Ectodermal cell (in vitro differentiated cells): ENCODE results near the gene LIX1L.

Source experiments
- H3K27ac ChIP-seq: 2 replicates; pipeline ENCODE4 v1.7.0; 2013; ENCODE audit warnings: mild to moderate bottlenecking, low read depth, low read length; ENCODE audit not compliant: insufficient read depth, poor library complexity, severe bottlenecking
- H3K27me3 ChIP-seq: 2 replicates; pipeline ENCODE4 v1.7.0; 2013; ENCODE audit warnings: mild to moderate bottlenecking, low read length; ENCODE audit not compliant: insufficient read depth, control insufficient read depth, poor library complexity, severe bottlenecking
- H3K36me3 ChIP-seq: one replicate; pipeline ENCODE4 v1.7.0; 2013; ENCODE audit warnings: low read length; ENCODE audit not compliant: control insufficient read depth, insufficient read depth
- H3K4me1 ChIP-seq: one replicate; pipeline ENCODE4 v1.7.0; 2013; ENCODE audit warnings: low read length; ENCODE audit not compliant: control insufficient read depth, insufficient read depth
- H3K4me3 ChIP-seq: 2 replicates; pipeline ENCODE4 v1.7.0; 2013; ENCODE audit warnings: low read depth, low read length, control low read depth; ENCODE audit not compliant: insufficient read depth
- H3K9me3 ChIP-seq: 2 replicates; pipeline ENCODE4 v1.7.0; 2013; ENCODE audit warnings: mild to moderate bottlenecking, low read length, moderate library complexity; ENCODE audit not compliant: control insufficient read depth
- WGBS, 2 experiments: methylation state at CpG; one replicate each; pipeline ENCODE4 v1.1.7; 2013; ENCODE audit warnings: missing lambda C conversion rate in 2 of 2; 5-methylcytosine and 5-hydroxymethylcytosine counted together

The LIX1L gene

GRCh38 chr1:145955436-145955835 lies 2.4 kb downstream of the LIX1L start:
- Histone ChIP-seq H3K9me3 (no peaks in the 10 kb centered on the region), H3K4me3 (no peak overlapping the region), H3K4me1 (peaks cover 8% of the 10 kb centered on the region), H3K27me3 (peaks cover 60% of the 10 kb centered on the region), H3K27ac (no peak overlapping the region), H3K36me3 (no peaks in the 10 kb centered on the region)
- WGBS, 2 experiments = 65 to 78% methylated on average over 2 of the region's 2 CpGs

- peaks cover 44% of the 10 kb centered on the region for H3K27me3 ChIP-seq
- H3K4me1 ChIP-seq = peaks cover 8% of the 10 kb centered on the region
- no peak overlapping the region for H3K4me3 ChIP-seq
- 92 to 96% methylated on average over 6 of the region's 6 CpGs for WGBS, 2 experiments
- H3K27ac ChIP-seq = no peak overlapping the region
- H3K36me3 ChIP-seq = no peaks in the 10 kb centered on the region
- H3K9me3 ChIP-seq = no peaks in the 10 kb centered on the region
Measured at GRCh38 chr1:145953861-145954260, 4.0 kb downstream of the LIX1L start.

GRCh38 chr1:145952903-145953302 lies 4.9 kb downstream of the LIX1L start:
- H3K27ac ChIP-seq = no peak overlapping the region
- no peak overlapping the region for H3K4me3 ChIP-seq
- H3K36me3 ChIP-seq = no peaks in the 10 kb centered on the region
- no peaks in the 10 kb centered on the region for H3K9me3 ChIP-seq
- H3K27me3 ChIP-seq = peaks cover 37% of the 10 kb centered on the region
- 95 to 96% methylated on average over 3 of the region's 3 CpGs for WGBS, 2 experiments
- H3K4me1 ChIP-seq = peaks cover 8% of the 10 kb centered on the region

- H3K27ac ChIP-seq = no peak overlapping the region
- H3K4me3 ChIP-seq = no peak overlapping the region
- H3K27me3 ChIP-seq = peaks cover 27% of the 10 kb centered on the region
- WGBS, 2 experiments = 50 to 52% methylated on average over 1 of the region's 1 CpG
- H3K4me1 ChIP-seq = peaks cover under 1% of the 10 kb centered on the region
- H3K36me3 ChIP-seq = no peaks in the 10 kb centered on the region
- H3K9me3 ChIP-seq = no peaks in the 10 kb centered on the region
Measured at GRCh38 chr1:145951526-145951925, 6.3 kb downstream of the LIX1L start.

GRCh38 chr1:145949219-145949618 lies 8.6 kb downstream of the LIX1L start:
- no peak overlapping the region for H3K4me3 ChIP-seq
- no peaks in the 10 kb centered on the region for H3K9me3 ChIP-seq
- H3K27me3 ChIP-seq = peaks cover 6% of the 10 kb centered on the region
- no peak overlapping the region for H3K27ac ChIP-seq
- WGBS, 2 experiments = 92 to 95% methylated on average over 4 of the region's 4 CpGs
- no peaks in the 10 kb centered on the region for H3K4me1 ChIP-seq
- no peaks in the 10 kb centered on the region for H3K36me3 ChIP-seq

- Histone ChIP-seq H3K4me1 (no peaks in the 10 kb centered on the region), H3K9me3 (no peaks in the 10 kb centered on the region), H3K4me3 (no peak overlapping the region), H3K36me3 (no peaks in the 10 kb centered on the region), H3K27ac (no peak overlapping the region), H3K27me3 (no peaks in the 10 kb centered on the region)
- WGBS, 2 experiments = 61 to 62% methylated on average over 4 of the region's 4 CpGs
Measured at GRCh38 chr1:145947551-145947950, 10.3 kb downstream of the LIX1L start.

- H3K9me3 ChIP-seq = no peaks in the 10 kb centered on the region
- no peak overlapping the region for H3K4me3 ChIP-seq
- no peaks in the 10 kb centered on the region for H3K4me1 ChIP-seq
- 93 to 94% methylated on average over 4 of the region's 4 CpGs for WGBS, 2 experiments
- H3K36me3 ChIP-seq = no peaks in the 10 kb centered on the region
- H3K27me3 ChIP-seq = no peaks in the 10 kb centered on the region
- no peak overlapping the region for H3K27ac ChIP-seq
Measured at GRCh38 chr1:145946477-145946986, 11.3 kb downstream of the LIX1L start.

- H3K4me3 ChIP-seq = no peak overlapping the region
- H3K9me3 ChIP-seq = no peaks in the 10 kb centered on the region
- no peaks in the 10 kb centered on the region for H3K36me3 ChIP-seq
- H3K27ac ChIP-seq = no peak overlapping the region
- no peaks in the 10 kb centered on the region for H3K4me1 ChIP-seq
- WGBS, 2 experiments = 89 to 93% methylated on average over 3 of the region's 3 CpGs
- no peaks in the 10 kb centered on the region for H3K27me3 ChIP-seq
Measured at GRCh38 chr1:145944532-145944931, 13.3 kb downstream of the LIX1L start.

- H3K4me3 ChIP-seq = no peak overlapping the region
- H3K36me3 ChIP-seq = no peaks in the 10 kb centered on the region
- 94 to 97% methylated on average over 6 of the region's 6 CpGs for WGBS, 2 experiments
- no peaks in the 10 kb centered on the region for H3K27me3 ChIP-seq
- no peak overlapping the region for H3K27ac ChIP-seq
- no peaks in the 10 kb centered on the region for H3K4me1 ChIP-seq
- H3K9me3 ChIP-seq = no peaks in the 10 kb centered on the region
Measured at GRCh38 chr1:145942871-145943270, 14.9 kb downstream of the LIX1L start.

GRCh38 chr1:145942405-145942804 lies 15.4 kb downstream of the LIX1L start:
- 92 to 96% methylated on average over 4 of the region's 4 CpGs for WGBS, 2 experiments
- H3K9me3 ChIP-seq = no peaks in the 10 kb centered on the region
- no peak overlapping the region for H3K27ac ChIP-seq
- no peaks in the 10 kb centered on the region for H3K36me3 ChIP-seq
- H3K27me3 ChIP-seq = no peaks in the 10 kb centered on the region
- H3K4me3 ChIP-seq = no peak overlapping the region
- H3K4me1 ChIP-seq = no peaks in the 10 kb centered on the region

- Histone ChIP-seq H3K27ac (no peak overlapping the region), H3K27me3 (no peaks in the 10 kb centered on the region), H3K9me3 (no peaks in the 10 kb centered on the region), H3K4me3 (no peak overlapping the region), H3K4me1 (no peaks in the 10 kb centered on the region), H3K36me3 (no peaks in the 10 kb centered on the region)
- WGBS, 2 experiments = 84 to 97% methylated on average over 1 of the region's 1 CpG
Measured at GRCh38 chr1:145937436-145937835, 20.4 kb downstream of the LIX1L start.
